ENCODE measurements around the gene PMPCA.
"Not testable (repeated sequence)": the region's sequence is repeated elsewhere in the genome, so short reads cannot be mapped to it uniquely, and the experiment has no call there.

PMPCA gene

DNA sequence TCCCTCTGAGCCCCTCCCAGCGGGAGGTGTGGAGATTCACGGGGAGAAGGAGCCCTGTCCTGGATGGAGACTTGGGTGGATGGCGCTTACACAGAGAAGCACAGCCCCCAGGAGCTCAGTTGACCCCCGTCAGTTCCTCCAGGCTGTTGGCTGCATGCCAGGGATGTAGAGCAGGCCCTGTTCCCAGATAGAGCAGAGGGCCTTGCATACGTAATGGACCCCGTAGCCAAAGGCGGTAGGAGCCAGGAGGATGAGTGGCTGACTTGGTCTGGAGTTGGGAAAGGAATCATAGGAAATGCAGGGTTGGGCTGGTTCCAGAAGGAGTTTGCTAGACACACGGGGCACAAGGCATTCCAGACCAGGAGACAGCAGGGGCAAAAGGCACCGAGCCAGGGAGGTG lies 2.5 kb downstream of the PMPCA start:
- no peak for DNase-seq (ENCODE audit: low spot score)

DNA sequence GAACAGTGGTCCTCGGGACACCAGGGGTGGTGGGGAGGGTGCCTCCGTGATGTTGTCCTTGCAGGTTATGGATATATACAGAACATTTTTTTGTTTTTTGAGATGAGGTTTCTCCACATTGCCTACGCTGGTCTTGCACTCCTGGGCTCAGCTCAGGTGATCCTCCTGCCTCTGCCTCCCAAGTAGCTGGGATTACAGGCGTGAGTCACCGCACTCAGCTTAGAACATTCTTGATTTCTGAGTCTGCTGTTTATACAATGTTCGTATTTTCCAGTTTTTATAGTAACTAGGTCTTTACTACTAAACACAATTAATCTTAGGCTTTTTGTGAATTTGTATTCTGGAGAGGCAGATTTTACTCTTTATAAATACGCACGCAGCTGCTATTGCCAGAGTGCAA lies 6.0 kb downstream of the PMPCA start:
- no peak for DNase-seq (ENCODE audit: low spot score)

DNA sequence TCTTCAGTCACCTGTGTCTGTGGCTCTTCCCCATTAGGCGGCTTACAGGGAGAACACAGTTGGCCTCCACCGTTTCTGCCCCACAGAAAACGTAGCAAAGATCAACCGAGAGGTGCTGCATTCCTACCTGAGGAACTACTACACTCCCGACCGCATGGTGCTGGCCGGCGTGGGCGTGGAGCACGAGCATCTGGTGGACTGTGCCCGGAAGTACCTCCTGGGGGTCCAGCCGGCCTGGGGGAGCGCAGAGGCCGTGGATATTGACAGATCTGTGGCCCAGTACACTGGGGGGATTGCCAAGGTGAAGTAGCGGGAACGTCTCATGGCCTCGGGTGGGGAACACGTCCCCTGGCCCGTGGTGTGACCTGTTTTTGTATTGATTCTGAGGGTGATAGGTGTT lies 6.5 kb downstream of the PMPCA start:
- DNase-seq (ENCODE audit: low spot score) = no peak

DNA sequence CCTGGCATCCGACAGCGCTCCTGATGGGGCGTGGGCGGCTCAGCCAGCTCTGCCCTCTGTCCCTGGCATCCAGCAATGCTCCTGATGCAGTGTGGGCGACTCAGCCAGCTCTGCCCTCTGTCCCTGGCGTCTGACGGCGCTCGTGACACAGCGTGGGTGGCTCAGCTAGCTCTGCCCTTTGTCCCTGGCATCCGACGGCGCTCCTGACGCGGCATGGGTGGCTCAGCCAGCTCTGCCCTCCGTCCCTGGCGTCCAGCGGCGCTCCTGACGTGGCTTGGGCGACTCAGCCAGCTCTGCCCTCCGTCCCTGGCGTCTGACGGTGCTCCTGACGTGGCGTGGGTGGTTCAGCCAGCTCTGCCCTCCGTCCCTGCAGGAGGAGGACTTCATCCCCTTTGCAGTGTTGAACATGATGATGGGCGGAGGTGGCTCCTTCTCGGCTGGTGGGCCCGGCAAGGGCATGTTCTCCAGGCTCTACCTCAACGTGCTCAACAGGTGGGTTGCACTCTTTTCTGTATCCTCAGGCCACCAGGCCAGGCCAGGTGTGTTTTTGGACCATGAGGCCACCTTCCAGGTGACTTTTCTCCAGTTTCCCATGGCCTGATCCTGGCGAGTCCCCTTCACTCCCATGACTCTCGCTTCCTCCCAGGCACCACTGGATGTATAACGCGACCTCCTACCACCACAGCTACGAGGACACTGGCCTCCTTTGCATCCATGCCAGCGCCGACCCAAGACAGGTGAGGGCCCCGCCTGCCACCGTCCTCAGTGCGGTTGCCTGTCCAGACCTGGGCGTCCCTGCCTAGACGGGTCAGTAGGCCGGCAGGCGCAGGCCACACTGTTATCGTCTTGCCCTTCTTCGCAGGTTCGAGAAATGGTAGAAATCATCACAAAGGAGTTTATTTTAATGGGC lies 8.0 kb downstream of the PMPCA start:
- no peak for DNase-seq (ENCODE audit: low spot score)

DNA sequence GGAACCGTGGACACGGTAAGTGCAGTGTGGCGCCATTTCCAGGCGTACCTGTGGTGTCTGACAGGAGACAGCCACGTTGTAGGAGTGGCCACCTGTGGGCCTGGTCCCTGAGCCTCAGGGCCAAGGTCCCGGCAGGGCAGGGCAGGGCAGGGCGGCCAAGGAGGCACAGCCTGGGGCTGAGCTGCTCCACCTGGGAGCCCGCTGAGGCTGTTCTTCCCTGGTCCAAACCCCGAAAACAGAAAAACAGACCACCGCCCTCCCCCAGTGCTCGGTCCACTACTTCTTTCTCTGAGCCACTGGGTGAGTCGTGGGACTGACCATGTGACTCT lies 8.6 kb downstream of the PMPCA start:
- no peak for DNase-seq (ENCODE audit: low spot score)

DNA sequence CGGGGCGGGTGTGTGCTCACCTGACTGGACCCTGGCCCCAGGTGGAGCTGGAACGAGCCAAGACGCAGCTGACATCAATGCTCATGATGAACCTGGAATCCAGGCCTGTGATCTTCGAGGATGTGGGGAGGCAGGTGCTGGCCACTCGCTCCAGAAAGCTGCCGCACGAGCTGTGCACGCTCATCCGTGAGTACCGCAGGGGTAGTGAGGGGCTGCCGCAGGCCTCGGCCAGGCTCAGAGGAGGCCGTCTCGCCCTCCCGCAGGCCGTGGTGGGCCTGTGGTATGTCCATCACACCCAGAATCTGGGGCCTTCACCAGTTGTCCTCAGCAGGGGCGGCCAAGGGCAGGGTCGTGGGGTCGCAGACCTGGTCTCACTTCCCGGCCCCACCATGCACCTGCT lies 11.3 kb downstream of the PMPCA start:
- DNase-seq (ENCODE audit: low spot score) = no peak

DNA sequence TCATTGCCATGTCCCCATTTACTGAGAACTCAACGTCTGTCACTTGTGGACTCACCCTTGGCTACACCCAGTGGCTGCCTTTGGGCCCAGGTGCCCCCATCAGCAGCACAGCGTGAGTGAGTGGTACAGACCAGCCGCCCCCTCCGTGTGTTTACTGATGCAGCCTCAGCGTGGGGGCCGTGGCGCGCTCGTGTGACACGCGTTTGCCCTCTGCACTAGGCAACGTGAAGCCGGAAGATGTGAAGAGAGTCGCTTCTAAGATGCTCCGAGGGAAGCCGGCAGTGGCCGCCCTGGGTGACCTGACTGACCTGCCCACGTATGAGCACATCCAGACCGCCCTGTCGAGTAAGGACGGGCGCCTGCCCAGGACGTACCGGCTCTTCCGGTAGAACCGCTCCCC lies 12.4 kb downstream of the PMPCA start:
- no peak for DNase-seq (ENCODE audit: low spot score)

DNA sequence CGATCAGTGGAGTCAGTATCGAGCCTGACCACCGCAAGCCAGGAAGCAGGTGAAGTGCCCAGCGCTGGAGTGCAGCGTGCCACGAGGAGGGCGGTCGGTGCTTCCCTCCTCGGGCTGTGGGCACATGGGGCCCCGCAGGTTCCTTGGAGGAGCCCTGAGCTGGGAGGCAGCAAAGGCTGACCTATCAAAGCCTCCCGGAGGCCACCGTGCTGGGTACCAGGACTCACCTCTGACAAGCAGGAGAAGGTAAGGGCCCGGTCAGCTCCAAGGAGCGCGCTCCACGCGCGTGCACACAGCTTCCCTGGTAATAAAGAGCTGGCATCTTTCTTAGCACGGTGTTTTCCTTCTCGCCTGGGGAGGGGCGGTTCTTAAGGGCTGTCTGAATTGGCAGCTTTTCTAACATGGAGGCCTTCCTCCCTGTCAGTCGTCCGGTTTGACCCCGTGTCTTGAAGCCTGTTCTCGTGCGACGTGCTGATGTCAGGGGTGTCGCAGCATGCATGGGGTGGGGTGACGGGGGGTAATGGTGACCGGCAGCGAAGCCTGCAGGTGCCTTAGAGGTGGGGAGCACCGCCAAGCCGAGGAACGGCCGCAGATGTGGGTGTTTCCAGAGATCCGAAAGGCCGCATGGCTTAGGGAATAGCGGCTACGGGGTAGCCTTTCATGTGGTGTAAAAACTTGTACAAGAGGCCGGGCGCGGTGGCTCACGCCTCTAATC lies 13.1 kb downstream of the PMPCA start:
- no peak for DNase-seq (ENCODE audit: low spot score)

DNA sequence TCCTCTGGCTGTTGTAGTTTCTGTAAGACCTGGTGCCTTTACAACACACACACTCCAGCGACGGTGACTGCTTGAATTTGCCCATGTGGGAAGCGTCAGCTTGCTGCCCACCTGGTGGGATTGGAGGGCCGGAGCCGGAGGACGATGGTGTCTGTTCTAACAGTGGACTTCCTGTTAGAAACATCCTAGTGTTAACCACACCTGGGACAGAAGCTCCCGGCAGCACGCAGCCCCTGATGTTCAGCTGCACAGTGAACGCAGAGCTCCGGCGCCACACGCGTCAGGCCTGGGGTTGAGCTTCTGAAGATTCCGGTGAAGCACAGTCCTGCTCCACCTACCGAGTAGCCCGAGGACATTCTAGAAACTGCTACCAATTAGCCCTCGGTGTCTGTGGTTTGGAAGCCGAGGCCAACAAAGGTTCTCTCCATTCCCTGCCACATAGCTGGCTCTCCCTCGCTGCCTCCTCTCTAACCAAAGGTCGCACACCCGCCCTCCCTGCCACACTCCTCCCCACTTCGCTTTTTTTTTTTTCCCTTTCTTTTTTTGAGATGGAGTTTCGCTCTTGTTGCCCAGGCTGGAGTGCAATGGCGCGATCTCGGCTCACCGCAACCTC lies 14.4 kb downstream of the PMPCA start:
- DNase-seq (ENCODE audit: low spot score) = no peak

DNA sequence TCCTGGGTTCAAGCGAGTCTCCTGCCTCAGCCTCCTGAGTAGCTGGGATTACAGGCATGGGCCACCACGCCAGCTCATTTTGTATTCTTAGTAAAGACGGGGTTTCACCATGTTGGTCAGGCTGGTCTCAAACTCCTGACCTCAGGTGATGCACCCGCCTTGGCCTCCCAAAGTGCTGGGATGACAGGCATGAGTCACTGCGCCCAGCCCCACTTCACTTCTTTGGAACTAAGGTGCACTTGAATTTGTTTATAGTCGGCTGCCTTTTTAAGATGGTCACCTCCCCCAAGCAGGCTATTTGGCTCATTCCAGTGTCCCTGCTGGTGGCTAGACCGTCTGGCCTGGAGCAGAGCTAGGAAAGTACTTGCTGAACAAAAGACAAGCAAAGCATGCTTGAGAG lies 14.9 kb downstream of the PMPCA start:
- DNase-seq (ENCODE audit: low spot score) = not testable (repeated sequence)

DNA sequence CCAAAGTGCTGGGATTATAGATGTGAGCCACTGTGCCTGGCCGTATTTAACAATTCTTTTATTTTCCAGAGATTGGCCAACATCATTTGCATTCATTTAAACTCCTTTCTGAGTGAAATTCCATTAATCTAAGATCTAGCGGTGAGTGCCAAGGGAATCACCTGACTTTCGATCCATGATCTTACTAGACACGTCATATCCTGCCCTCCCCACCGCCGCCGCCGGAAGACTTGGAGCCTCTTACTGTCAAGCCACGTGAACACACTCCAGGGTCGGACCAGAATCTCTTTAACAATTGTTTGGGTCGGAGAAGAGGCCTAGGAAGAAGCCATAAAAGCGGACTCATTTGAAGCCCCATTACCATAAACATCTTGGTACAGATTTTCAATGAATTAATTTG lies 16.3 kb downstream of the PMPCA start:
- DNase-seq (ENCODE audit: low spot score) = no peak

DNA sequence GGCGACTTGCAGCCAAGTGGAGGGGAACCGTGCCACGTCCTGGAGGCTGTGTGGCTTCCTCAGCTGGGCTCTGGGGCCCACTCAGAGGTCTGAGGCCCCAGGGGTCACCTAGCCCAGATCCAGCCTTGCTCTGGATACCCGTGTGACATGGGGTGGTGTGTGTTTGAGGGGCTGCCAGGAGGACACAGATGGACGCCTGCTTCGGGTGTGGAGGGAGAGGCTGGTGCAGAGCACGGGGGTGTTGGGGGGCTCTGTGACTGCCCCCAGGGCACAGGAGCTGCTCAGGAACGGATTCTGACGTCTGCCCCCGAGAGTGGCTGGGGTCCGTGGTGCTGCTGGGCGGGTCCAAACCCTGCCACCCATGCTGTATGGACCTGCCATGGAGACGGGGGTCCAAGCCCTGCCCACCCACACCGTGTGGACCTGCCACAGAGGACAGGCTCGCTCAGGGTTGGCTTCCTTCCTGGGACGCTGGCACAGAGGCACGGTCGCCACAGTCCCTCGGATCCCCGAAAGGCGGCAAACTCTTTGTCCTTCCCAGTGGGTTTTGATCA lies 18.7 kb downstream of the PMPCA start:
- no peak for DNase-seq (ENCODE audit: low spot score)

DNA sequence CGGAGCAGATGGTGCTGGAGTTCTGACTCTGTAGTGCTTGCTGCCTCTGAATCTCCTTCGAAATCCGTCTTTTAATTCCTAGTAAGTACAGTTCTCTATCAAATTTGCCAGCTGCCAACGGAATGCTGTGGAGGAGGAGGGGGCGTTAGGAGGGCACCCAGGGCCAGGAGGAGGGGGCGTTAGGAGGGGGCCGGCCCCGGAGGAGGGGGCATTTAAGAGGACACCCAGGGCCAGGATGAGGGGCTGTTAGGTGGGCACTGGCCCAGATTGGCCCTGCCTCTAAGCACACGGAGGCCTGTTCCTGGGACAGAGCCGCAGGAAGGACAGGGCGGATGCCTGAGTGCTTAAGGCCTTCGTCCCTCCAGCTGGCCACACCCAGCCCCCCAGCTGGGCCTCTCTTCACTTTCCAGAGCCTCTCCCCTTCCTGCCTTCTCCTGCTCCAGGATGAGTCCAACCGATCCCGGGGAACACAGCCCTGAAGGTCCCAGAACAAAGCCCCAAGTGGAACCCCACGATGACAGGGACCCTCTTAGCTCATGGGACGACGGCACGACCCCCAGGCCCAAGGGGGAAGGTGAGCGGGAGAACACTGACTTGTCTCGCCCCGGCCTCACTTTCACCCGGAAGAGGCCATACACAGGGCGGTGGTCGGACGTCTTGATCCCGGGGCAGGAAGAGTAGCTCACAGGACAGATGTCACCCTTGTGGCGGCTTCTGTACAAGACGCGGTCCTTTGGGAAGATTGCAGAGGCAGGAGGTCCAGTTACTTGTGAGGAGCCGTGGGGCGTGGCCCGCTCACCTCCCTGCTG lies 19.4 kb downstream of the PMPCA start:
- no peak for DNase-seq (ENCODE audit: low spot score)

DNA sequence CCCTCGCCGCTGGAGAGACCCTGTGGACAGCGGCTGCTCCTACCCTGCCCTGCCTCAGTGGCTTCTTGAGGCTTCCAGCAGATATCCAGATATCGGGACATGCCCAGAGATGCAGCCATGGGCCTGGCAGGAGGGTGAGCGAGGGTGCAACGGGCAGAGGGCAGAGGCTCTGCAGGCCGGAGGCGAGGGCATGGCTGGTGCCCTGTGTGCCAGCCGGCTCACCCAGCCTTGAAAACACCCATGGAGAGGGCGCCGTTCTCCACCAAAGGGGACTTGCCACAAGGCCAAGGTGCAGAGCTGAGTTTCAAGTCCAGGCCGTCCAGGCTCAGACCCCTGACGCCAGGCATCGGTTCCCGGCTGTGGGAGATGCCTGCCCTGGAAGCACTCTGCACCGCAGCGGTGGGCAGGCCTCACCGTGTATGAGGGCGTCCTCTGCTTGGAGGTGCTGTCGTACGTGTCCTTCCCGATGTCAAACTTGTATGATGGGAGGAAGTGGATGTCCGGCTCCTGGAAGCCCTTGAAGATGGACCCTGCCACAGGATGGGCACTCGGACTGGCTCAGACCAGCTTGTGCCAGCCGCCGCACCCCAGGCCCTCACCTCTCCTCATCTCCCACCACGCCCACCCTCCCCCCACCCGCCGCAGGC lies 20.3 kb downstream of the PMPCA start:
- no peak for DNase-seq (ENCODE audit: low spot score)

DNA sequence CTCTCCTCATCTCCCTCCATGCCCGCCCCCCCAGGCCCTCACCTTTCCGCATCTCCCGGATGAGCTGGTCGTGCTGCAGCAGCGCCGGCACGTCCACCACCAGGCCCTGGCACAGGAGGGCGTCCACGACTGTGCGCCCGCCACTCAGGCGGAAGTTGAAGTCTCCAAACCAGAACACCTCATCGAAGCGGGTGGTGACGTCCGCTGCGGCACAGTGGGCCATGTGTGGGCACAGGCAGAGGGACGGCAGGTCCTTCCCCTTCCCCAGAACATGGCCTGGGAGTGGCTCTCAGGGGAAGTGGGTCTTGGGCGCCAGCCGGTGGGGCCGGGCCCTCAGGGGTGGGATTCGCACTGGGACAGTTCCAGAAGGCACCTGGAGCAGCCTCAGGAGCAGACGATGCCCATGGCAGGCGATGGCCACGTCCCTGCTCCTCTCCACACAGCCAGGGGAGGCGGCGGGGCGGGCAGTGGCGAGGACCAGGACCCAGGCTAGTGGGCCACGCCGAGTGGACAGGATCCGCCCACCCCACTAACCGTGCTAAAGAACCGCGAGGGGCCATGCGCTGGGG lies 21.4 kb downstream of the PMPCA start:
- no peak for DNase-seq (ENCODE audit: low spot score)

DNA sequence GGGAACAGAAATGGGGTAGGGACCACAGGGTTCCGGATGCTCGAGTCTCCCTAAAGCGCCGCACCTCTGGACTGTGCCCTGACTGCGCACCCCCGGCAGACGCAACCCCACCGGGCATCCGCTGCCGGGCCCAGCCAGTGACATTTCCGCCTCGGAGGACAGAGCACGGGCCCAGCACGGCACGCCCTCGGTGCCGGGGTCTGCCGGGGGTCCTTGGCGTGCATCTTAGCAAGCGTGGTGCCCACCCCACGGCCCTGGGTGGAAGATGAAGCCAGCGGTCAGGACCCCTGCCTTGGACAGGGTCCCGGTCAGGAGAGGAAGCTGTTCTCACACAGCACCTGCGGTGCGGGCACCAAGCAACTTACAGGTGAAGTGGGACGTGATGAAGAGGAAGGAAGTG lies 22.1 kb downstream of the PMPCA start:
- no peak for DNase-seq (ENCODE audit: low spot score)

DNA sequence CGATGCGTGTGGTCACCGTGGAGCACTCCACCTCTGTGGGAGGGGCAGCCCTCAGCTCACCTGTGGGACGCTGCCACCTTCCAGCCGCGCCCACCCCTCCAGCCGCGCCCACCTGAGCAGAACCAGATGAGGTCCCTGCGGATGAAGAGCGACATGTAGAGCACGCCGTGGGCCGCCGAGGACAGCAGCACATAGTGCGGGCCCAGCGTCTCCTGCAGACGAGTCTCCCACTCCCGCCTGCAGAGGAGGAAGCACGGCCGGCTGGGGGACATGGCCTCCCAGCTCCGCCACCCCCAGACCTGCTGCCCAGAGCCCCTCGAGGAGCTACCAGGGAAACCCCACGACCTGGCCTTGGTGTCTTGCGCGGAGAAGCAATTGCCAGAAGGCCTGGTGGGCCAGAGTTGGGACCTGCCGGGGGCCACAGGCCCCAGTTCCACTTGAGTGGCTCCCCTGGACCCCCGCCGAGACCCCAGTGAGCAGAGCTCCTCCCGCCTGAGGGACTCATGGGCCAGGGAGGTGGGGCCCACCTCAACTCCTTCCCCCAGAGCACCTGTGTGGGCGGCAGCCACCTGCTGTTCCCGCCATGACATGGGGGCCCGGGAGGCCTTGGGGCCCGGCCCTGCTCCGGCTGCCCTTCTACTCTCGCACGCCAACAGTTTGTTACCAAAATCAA lies 22.7 kb downstream of the PMPCA start:
- DNase-seq (ENCODE audit: low spot score) = no peak

DNA sequence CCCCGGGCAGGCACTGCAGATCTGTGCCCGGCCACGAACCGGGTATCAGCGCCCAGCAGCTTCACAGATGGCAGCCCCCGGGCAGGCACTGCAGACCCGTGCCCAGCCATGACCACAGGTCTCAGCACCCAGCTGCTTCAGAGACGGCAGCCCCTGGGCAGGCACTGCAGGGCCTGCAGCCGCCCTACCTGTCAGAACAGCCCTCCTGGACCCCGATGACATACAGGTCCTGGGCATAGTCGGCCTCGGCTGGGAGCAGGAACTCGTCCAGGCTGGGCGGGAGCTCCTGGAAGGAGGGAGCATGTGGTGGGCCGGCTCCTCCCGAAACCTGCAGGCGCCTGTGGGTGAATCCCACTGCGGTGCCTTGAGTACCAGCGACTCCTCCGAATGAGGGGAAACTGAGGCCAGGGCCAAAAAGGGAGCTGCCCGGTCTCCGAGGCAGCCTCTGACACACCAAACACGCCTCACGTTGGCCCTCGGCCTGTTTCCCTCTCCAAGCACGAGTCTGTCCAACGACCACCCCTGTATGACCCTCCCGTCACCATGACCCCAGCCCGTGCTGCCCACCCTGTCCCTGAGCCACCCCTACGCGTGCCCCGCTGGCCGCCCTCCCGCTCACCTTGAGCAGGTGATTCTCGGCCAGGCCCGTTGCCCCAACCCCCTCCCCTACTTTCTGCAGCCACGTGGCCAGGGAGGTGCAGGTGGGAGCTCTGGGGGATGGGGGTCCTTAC lies 23.6 kb downstream of the PMPCA start:
- DNase-seq (ENCODE audit: low spot score) = no peak

DNA sequence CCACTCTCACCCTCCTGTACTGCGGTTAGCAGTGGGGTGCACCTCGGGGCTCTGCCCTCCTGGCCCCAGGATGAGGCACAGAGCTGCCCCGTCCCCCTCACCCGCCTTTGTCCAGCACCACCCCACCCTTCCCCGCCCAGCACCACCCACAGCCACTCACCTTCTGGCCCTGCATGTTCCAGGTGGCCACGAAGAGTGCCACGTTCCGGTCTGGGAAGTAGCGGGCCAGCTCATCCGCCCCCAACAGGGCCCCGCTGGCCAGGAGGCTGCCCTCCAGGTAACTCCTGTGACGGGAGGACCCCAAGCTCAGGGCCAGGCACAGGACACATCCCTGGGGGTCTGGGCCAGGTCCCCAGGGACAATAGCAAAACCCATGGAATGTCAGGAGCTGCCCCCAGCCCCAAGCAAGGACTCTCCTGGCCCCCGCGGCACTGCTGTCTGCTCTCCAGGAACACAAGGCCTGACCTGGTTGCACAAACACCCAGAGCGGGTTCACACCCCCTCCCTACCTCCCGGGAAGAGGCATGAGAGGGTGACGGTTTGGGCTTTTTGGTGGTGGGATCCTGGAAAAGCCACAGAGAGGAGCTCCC lies 24.2 kb downstream of the PMPCA start:
- no peak for DNase-seq (ENCODE audit: low spot score)
